Activated CD4-positive, alpha-beta T cell treated with anti-CD3 and anti-CD28 coated beads, Interleukin-2, amount 50 U/mL, for 4 hours (primary cell): ENCODE measurements around the gene PEX14.

Source experiments
- DNase-seq, 2 experiments: peaks; one replicate each; pipeline ENCODE4 v3.0.0-alpha.2; 2020

PEX14 gene

DNA sequence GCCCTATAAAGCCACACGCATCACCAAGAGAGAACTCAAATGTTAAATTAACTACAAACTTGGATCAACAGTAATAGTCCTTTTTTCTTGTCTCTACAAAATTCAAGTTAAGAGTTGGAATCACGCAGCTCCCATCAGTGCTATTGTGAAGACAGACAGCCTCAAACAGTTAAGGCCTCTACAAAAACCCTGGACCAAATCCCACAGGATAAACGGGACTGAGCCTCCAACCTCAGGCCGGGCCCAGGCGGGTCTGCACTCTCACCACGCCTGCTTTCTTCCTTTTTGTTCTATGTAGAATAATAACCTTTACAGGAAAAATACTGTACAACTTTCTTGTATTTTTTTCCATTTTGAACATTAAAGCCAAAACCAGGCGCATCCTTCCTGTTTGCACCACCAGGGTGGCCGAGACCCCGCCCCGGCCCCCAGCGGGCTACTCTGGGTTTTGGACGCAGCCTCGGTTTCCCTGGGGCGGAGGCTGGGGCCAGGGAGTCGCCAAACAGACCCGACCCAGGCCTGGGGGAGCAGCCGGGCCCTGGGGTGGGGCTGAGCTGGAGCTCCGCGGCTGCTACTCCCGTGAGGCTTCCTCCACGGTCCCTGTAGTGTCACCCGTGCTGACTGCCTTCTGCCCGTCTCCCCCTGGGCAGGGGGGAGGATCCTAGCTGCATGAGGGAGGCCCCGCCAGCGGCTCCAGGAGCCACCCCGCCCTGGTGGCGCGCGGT lies 163.2 kb downstream of the PEX14 start:
- DNase-seq = no peak

DNA sequence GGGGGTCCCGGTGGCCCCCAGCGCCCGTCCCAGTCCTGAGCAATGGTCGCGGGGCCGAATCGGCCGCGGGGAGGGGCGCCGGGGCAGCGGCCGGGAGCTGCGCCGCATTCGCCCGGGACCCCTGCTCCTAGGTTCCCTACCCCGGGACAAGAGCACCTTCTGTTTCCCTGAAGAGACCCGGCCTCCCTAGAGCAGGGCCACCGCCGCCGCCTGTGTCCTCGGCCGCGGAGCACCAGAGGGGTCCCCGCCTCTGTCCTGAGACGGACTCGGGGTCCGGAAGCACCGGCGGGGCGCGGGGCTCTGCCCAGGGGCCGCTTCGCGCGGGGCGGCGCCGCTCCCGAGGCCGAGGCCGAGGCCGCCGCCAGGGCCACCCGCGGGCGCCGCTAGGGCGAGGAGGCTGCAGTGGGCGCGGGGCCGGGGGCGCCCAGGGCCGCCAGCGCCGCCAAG lies 163.8 kb downstream of the PEX14 start:
- no peak for DNase-seq

DNA sequence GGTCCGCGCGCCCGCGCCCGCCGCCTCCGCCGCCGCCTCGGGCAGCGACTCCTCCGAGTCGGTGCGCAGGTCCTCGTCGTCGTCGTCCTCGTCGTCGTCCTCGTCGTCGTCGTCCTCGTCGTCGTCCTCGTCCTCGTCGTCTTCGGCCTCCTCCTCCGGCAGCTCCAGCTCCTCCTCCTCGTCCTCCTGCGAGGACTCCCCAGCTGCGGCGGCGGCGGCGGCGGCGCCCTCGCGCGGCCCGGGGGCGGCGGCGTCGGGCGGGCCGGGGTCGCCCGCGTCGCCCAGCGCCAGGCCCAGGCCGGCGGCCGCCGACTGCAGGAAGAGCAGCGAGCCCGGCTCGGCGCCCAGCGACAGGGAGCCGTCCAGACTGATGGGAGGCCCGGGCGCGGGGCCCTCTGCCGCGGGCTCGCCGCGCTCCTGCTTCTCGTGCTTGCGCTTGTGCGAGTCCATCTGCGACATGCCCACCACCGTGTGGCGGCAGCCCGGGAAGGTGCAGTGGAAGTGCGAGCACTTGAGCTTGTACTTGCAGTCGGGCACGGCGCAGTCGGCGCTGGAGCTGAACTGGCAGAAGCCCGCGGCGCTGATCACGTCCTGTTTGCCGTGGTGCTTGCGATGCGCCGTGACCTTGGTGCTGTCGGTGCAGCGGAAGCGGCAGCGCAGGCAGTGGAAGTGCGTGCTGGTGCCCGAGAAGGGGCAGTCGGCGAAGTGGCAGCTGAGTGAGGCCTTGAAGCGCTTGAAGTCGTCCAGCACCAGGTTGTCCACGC lies 164.4 kb downstream of the PEX14 start:
- DNase-seq = no peak

DNA sequence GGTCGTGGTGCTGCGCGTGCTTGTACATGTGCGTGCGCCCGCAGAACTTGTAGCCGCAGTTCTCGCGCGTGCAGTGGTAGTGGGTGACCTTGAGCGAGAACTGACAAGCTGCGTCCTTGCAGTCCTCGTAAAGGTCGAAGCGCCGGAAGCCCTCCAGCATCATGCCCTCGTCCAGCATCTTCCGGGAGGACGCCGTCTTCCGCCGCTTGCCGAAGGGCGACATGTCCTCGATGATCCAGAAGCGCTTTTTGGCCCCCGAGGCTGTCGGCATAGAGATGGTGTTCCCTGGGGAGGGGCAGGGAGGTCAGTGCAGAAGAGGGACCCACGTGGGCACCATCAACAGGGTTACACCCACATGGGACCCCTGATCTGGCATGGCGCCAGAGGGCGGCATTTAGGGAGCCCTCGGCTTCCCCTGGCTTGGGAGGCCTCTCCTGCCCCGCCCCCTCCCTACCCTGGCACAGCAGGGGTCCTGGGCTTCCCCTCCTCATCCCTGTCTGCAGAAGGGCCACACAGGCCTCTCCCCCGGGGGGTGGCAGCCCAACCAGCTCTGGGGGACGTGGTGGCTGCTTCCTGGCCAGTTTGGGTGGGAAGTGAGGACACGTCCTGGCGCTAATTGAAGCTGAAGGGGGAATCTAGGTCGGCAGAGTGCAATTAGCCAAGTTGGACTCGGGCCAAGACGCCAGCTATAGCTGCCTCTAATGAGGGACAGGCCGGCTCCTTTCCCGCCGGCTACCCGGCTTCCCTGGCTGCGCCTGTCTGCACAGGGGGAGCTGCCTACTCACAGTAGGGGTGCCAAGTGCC lies 165.2 kb downstream of the PEX14 start:
- DNase-seq = no peak

DNA sequence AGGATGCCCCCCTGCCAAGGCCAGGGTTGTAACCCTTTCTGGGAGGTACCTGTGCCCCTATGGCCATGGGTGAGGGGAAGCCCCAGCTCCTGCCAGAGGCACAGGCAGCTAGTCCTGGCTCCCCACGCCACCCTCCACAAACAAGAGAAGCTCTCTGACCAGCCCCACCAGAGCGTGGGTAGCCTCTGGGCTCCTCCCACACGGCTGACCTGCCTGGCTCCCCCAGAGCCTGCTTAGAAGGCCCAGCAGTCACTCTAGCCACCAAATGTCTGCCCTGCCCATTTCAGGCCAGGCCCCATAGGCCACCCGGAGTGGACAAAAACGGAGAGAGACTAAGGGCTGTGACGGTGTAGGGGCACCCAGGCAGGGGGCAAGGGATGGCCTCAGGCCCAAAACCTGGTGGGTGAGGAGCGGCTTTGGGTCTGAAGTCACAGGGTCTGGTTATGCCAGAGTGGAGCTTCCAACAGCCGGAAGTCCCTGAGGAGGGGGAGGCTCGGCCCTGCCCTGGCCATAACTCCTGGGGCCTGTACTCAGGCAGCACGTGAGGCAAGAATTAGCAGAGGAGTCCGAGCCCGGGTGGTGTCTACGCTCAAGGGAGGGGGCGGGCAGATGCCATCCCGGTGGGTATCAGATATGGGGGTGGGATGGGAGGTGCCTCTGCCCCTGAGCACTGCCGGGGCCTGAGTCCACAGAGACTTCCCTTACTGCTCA lies 166.2 kb downstream of the PEX14 start:
- no peak for DNase-seq

DNA sequence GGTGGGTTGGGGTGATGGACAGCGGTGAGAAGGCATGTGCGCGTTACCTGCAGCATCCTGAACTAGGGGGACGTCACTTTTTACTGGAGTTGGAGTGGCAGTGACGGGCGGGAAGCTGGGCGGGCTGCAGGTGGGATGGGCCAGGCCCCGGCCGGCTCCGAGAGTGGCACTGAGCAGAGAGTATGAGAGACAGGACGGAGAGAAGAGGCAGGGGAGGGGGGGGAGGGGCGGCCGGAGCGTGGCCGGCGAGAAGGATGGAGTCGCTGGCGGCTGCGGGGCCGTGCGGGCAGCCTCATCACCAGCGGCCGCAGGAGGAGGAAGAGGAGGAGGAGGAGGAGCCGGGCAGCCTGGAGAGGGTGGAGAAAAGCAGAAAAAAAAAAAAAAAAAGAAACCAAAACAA lies 167.2 kb downstream of the PEX14 start:
- no peak for DNase-seq

DNA sequence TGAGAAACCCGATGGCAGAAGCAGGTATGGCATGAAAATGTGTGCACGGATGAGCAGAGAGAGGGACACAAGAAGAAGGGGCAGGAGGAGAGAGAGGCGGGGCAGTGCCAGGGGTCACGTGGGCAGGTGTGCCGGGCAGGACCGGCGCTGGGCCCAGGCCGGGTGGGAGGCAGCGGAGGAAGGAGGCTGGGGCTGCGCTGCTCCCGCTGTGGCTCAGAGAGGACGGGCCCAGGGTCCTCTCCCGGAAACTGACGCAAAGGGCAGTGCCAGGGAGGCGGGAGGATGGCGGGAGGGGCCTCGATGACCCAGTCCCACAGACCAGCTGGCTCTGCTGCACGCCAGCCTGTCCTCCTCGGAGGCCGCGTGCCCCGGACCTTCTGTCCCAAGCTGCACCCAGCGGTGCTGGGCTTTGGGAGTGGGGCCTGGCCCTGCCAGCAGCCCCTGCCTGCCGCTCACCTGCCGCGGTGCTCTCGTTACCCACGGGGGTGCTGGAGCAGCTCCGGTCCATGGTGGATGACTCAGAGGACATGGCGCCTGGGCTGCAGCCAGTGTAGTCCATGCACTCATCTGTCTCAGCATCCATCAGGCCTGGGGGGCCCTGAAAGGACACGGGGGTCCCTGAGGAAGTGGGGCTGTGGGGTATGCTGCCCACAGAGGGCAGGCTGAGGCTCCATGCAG lies 167.8 kb downstream of the PEX14 start:
- DNase-seq = no peak

DNA sequence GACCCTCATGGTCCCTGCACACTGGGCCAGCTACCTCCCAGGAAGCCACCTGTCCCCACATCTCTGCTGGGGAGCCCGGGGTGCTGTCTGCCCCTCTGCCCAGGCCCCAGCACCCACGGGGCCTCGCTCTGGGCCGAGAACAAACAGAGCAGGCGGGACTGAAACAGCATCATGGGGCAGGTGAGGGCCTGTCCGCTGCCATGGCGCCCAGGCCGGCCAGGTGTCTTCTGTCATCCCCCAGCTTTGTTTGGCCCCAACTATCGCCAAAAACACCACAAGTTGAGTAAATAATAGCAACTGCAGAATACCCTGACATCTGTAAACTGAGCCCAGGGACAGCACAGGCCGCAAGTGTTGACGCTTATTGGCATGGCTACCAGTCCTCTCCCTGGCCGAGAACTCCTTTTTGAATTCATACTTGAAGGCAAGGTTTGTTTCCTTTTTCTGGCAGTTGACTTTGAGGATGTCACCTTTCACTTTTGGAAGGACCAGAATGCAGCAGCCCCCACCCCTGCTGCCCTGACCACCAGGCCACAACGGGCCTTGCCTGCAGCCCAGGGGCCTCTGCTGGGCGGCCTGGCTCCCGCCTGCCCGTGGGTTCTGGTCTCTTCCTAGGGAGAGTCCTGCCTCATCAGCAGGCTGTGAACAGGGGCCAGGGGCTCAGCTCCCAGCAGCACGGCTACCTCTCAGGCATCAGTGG lies 169.0 kb downstream of the PEX14 start:
- DNase-seq = no peak

DNA sequence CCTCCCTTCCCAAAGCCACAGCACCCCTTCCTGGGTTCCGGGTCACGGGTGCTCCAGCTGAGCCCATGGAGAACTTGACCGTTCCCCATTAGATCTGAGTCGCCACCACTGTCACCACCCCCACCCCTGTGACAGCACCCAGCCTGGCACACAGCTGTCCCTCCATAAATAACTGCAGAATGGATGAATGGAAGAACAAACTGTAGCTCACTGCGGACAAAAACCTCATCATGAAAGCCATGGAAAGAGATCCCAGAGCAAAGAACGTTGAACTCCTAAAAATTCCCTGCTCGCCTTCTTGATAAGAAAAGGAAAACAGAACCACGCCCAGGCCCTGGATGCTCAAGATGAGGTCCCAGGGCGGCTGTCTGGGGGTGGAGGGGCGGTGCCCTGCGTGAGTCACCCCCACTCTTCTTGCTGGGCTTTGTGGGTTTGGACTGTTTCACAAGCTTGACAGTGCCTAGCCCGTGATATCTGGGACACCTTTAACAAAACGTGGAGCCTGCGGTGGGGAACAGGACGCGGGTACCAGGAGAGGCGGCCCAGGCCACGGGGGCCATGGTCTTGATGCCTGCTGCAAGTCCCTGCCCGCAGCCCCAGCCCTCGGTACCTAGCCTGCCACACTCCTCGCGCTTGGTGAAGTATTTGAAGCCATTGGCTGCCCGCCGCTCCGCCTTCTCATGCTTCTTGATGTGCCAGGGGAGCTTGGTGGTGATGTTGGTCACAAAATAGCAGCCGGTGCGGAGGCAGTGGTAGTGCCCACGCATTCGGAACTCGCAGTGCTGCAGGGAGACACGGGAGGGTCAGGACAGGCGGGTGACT lies 169.8 kb downstream of the PEX14 start:
- no peak for DNase-seq

DNA sequence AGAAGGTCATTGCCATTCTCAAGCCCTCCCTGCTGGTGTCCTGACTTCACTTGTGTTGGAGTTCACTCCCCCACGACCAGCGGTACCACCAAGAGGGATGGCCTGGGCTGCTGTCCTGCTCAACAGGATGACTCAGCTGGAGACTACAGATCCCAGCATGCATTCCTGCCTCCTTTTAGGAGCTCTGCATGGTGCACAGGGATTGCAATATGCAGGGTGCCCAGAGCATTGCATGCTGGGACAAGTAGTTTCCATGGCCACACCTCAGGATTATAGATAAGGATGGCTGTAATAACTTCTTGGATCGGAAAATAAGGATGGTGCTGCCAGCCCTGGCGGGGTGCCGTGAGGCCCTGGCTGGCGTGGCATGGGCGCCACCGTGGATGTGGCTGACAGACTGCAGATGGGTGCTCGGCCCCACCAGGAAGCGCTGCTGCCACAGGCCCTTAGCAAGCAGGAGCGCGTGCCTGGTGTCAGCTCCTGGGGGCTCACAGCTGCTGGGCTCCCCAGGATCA lies 171.7 kb downstream of the PEX14 start:
- no peak for DNase-seq

DNA sequence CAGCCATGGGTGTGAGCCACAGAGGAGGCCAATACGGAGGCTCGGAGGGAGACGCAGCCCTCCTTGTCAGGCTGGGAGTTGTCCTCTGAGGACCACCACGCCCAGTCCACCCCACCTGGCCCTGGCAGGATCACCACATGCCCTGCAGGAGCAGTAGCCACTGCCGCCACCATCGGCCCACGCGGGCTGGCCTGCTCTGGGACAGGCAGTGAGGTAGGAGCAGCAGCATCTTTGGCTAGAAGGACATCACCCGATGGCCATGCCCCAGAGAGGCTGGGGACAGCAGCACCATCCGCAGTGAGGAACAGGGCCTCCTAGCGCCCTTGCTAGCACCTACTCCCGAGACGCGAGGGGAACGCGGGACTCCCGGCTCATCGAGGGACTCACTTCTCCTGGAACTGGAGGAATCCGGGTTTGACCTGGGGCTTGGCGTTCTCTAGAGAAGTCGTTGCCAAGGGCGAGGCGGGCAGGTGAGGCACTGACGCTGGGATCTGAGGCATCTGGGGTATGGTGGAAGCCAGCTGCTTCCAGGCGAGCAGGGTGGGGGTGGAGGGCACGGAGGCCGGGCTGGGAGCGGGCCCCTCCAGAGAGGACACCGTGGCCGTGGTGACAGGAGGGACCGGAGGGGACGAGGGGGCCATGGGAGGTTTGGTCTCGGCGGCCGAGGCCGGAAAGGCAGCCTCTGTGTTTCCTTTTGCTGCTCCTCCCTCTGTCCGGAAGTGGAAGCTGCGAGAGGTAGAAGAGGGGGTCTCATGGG lies 172.8 kb downstream of the PEX14 start:
- DNase-seq = no peak

DNA sequence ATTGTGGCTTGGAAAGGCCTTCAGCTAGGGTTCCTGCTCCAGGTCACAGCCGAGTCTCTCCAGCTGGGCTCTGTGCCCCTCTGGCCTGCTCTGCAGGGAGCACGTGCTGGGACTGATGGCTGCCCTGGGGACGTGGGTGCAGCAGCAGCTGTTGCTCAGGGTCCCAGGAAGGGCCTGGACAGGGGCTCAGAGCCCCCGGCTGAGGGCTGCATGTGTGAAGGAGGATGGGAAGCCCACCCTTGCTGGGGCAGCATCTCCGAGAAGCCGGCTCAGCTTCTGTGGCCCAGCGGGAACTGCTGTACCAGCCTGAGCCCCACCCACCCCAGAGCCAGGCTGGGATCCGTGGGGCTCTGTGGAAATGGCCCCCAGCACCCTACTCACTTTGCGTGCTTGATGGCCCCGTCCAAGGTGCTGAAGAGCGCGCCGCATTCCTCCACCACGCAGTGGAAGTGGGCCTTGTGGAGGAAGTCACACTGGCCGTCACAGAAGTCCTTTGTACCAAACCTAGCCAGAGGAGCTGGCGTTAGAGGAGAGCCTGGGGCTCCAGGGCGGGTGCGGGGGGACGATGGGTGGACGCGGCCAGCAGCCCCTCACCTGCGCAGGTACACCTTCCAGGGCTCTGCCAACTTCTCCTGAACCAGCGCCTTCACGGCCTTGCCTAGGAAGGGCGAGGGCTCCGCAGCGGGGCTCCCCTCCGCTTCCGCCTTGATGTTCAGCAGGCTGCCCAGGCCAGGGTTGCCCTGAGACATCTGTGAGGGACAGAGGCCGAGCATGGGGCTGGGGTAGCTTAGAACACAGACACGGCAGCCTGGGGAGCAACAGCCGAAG lies 174.2 kb downstream of the PEX14 start:
- no peak for DNase-seq

DNA sequence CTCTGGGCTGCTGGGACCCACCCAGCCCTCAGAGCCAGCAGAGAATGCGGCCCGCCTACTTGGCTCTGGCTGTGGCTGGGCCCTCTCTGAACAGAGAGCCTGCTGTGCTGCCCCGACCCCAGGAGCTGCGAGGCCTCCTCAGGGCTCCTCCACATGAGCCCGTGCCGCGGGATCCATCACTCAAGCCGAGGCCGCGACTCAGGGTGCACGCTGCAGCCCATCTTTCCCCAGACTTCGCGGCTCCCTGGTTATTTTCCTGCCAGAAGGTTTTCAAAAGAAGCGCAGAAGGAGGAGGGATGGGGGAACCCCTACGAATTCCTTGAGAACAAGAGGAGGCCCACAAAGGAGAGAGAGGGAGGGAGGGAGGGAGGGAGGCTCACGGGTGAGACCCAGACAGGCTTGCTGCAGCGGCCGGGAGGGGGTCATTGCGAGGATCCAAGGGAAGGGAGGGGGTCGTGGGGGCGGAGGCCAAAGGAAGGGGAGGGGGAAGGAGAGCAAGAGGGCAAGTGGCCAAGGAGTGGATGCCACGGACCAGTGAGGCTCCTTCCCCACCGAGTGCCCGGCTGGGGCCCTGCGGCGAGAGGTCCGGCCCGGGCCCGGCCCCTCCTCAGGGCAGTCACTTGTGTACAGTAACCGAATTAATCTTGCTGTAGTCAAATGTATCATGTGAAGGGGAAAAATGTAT lies 174.9 kb downstream of the PEX14 start:
- no peak for DNase-seq

DNA sequence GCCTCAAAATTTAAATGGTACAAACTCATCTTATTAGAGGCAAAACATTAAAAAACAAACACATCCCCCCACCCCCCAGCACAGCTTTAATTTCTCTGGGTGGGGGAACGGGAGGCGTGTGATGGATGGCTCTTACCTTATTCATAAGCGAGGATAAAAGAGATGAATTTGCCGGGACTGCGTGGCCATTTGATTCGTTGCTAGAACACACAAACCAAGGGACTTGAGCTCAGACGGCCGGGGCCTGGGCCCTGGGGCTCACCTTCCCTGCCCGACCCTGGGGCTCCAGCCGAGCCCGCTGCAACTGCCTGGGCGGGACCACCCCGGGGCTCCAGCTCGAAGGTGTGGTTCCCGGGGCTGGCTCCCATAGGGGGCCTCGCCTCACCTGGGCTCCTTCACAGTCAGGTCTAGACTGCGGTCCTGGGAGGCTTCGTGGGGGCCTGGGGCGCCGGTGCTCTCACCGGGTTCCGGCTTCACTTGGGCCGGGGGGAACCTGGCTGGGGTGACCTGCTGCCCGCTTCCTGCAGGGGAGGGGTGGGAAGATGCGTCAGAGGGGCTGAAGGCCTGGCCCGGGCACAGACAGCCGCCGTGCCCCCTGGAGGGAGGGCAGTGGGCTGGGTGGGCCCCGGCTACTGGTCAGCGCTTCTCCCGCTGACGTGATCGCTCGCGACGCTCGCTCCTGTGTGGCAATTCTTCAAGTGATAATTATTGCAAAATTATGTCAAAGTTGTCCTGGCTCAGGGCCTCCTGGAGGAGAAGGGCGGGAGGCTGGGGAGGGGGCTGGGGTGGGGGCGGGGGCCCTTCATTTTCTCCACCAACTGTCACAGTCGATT lies 176.0 kb downstream of the PEX14 start:
- no peak for DNase-seq

DNA sequence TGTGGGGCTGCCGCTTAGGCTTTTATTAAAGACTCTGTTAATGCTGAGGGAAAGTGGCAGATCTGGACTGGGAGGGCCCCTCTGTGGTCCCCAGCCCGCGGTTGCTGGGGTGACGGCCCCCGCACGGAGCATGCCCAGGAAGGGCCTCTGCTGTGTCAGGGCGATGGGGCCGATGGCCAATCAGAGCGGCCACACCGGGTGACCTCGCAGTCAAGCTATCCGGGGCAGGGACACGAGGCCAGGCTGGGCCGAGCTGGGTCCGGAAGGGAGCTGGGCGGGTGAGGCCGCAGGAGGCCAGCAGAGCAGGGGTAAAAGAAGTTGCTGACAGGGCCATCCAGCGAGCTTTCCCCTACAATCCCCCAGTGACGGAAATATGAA lies 176.6 kb downstream of the PEX14 start:
- no peak for DNase-seq

DNA sequence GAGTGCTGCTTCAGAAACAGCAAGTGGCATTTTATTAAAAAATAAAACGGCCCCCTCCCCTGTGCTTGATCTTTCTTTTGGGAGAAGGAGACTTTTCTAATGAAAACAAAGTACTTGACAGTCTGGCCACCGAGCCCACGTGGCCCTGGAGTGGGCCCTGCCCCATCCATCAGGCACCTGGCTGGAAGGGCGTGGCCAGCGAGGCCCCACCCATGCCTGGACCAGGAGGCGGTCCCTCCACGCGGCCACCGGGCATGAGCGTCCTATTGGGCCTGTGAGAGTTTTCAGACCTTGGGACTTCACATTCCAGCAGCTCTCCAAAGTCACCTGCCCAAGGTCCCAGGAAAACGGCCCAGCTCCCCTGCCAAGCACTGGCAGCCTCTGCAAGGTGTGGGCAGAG lies 177.0 kb downstream of the PEX14 start:
- no peak for DNase-seq

DNA sequence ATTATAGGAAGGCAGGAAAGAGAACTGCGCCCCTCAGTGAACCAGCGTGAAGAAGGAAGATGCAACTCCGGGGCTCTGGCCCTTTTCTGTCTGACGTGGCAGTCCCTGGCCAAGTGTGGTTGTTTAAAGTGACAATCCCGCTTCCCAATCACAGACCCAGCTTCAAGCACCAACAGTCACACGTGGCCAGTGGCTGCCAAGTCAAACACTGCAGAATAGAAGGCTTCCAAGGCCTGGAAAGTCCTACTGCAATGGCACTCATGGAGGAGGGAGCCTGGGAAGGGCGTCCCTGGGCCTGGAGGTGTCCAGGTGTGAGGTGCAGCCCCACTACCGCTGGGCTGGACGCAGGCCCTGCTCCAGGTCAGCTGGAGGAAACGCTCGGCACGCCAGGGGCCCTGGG lies 177.9 kb downstream of the PEX14 start:
- no peak for DNase-seq
